Measurements from ENCODE around the gene CBLL1. TPM values are rescaled to one million over a fixed set of nuclear protein-coding genes. Genes with fewer than 3 reads are reported as not detected.
A peak's percentile ranks its signal among the peaks of the same experiment; 100 is the strongest.

The CBLL1 gene, protein sequence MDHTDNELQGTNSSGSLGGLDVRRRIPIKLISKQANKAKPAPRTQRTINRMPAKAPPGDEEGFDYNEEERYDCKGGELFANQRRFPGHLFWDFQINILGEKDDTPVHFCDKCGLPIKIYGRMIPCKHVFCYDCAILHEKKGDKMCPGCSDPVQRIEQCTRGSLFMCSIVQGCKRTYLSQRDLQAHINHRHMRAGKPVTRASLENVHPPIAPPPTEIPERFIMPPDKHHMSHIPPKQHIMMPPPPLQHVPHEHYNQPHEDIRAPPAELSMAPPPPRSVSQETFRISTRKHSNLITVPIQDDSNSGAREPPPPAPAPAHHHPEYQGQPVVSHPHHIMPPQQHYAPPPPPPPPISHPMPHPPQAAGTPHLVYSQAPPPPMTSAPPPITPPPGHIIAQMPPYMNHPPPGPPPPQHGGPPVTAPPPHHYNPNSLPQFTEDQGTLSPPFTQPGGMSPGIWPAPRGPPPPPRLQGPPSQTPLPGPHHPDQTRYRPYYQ
- total RNA-seq, result 13.7 and 21.1 TPM in 2 replicates

DNA sequence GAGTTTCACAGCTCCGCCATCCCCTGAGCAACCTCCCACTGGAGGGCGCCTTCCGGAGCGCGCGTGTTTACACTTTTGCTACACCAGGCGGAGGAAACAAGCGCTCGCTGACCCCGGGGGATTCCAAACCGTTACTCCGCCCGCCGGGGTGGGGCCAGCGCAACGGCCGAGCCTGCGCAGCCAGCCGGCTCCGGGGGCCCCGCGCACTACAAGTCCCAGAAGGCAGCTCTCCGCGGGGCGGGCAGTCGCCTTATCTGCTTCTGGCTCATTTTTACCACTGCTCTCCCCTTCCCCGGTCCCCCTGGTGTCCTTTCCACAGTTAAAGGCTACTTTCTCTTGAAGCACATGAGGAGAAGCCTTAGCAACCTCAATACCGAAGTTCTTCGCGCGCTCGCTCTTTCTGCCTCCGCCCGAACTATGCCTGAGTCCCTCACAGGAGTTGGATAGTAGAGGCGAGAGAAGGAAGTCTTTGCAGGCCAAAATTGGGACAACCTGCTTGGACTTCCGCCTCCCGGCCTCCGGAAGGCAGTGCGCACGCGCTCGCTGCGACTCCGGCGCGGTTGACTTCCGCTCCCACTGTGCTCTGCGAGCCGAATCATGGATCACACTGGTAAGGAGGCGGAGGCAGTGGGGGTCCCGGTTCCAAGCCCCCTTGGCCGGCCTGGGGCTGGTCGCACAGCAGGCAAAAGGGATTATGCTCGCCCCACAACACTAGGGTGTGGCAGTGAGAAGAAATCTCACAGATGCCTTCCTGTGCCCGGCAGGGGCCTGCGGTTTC lies at the start of gene CBLL1:
Gene CBLL1 (plus strand): TSS at position 576 of the 778 bp plus-strand sequence. CDS start 22 bp downstream, at position 598.
- DNase-seq (ENCODE audit: low read depth, low spot score), result peak; percentile 87

DNA sequence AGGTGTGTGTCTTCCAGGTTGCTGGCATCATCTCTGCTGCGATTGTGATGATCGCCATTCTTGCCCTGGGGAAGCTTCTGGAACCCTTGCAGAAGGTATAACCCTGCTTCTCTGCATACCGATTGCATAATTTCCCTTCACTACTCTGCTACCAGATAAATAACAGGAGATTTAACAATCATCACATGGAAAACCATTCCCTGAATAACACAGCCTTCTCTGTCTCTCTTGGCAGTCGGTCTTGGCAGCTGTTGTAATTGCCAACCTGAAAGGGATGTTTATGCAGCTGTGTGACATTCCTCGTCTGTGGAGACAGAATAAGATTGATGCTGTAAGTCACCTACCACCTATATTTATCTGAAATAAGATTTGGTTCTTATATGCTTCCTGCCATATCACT lies 49.6 kb upstream of the CBLL1 start:
- DNase-seq (ENCODE audit: low read depth, low spot score), result peak; percentile 66

DNA sequence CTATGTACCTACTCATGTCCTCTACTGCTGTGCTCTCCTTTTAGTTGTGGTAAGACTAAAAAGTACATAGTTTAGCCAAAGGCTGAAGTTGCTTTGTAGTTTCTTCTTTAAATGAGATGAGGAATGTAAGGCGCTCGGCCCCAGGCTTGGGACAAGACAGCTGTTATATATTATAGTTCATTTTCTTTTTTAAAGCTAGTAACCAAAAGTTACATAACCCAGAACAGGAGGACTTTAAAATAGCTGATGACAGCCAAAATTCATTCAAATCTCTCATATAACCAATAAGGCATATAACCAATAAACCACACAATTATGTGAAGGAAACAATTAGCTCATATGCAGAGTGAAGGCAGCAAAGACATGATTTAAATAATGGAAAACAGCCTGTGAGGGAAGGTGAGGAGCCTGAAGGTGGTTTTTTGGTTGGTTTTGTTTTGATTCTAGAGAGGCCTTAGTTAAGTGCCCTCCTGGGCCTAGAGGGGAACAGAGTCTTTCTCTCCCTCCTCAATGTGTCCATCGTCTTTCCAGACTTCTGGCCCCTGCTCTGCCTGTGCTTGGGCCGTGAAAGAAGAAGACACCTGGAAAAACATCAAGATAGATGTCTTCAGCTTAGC lies 47.5 kb upstream of the CBLL1 start:
- DNase-seq (ENCODE audit: low read depth, low spot score), result no peak

DNA sequence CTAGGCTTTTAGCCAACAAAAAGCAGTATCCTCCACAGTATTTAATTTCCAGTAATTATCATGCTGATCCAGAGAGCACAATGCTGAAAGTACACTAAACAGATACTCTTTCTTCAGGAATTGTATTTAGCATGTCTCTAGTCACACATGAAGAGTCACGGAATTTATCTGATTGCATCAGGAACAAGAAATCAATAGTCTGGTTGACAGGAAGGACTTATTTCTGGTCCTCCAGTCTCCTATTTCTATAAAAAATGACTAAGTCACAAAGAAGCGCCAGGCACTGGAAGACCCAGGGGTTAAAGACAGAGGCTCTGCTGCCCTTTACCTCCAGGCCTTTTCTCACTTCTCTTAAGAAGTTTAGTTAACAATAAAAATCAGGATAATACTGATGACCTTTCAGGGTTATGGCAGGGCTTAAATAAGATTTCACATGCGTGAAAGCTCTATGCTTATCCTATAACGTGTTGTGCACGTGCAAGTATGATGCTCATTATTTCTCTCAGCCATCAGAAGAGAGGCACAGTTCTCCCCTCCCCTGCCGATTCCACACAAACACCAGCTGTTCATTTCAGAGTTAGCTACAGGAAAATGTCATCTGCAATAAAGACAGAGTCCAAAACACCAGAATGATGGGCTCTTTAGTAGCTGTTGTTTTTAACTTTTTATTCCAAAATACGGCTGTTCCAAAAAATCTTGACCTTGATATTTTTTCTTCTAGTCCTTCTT lies 46.5 kb upstream of the CBLL1 start:
- no peak for DNase-seq (ENCODE audit: low read depth, low spot score)

DNA sequence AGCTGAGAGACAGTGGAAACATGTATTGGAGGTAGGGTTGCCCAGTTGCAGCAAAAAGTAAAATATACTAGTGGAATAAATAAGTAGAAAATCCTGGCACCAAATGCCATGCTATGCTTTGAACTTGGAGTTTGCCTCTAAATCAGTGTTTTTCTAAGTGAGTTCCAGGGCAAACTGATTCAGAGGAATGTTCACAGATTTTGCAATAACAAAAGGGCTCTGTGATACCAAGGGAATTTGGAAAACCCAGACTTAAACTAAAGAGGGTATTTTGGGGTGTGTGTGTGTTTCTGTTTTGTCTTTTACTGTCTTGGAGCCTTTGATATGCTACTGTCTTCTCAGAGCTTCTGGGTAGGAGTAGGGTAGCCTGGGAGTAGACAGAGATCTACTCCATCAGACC lies 43.4 kb upstream of the CBLL1 start:
- DNase-seq (ENCODE audit: low read depth, low spot score), result no peak

DNA sequence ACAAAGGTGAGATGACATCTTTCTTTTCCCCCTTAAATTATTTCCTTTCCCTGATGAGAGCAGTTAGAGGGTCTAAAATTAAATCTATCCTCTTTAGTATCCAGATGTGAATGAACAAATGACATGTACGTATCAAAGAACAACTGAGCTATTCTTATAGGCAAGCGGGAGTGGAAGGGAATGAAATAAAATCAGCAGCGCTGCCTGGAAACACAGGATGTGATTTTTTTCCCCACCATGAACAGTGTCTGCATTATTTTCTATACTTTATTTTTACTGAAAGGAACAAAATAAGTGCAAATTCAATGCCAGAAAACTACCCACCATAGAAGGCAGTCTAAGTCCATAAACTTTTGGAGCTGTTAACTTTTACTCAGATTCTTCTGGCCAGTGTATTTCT lies 42.8 kb upstream of the CBLL1 start:
- DNase-seq (ENCODE audit: low read depth, low spot score), result no peak

DNA sequence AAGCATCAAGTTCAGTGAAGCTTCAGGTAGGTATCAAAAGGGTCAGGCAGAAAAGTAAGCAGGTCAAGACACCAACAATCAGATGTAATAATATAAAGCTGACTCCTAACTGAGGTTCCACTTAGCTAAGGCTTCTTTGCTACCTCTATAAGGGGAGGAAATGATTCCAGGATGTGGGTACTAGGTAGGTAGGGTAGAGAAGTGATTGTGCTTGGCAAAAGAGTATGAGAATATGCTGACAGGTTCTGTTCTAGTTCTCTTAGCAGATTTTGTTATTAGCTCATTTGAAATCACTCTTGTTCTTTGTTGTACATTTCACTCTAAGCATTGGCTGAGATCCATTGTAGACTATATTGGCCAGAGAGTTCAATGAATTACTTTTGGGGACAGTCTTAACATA lies 40.7 kb upstream of the CBLL1 start:
- DNase-seq (ENCODE audit: low read depth, low spot score), result no peak

DNA sequence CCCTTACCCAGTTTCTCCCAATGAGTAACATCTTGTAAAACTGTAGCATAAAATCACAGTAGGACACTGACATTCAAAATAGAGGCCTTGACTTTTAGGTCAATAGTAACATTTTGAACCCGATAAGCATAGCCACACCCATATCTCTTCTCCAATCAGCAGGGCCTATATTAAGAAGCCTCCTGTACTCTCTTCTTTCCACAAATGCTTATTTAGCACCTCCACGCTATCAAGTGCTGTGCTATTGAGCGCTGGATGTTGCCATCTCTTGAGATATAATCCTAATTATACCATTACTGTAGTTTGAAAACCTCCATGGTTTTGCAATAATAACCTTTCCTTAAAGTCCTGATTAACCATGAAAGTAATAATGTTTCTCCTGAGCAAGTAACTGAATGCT lies 40.1 kb upstream of the CBLL1 start:
- DNase-seq (ENCODE audit: low read depth, low spot score), result no peak

DNA sequence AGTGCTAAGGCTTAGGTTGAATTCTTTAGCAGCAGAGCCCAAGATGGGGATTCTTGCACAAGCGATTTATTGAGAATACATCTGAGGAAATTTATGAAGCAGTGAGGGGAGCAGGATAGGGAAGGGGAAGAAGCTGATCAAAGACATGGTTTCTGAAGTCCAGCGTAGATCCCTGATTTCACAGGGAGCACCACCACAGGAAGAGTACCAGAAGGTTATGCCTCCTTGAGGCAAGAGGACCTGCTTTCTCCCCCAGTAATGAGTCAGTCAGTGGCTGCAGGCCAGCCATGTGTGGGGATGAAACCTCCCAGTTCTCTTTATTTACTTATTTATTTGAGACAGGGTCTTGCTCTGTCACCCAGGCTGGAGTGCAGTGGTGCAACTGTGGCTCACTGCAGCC lies 35.0 kb upstream of the CBLL1 start:
- DNase-seq (ENCODE audit: low read depth, low spot score), result no peak

DNA sequence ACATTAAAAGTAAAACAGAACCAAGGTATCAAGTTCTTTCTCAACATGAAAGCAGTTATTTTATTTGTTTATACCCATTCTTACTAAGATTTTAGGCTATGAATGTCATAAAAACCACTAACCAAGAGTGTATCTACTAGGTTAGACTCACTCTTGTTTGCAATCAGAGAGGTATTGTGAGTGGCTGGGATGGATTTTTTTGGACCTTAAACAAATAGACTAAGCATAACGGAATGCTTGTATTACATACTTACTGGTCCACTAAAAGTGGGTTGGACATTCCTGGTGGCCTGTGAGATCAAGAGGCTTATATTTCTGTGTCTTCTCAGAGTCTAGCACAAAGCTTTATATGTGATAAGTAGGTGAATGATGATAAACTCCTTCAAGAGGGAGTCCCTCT lies 32.6 kb upstream of the CBLL1 start:
- DNase-seq (ENCODE audit: low read depth, low spot score), result no peak

DNA sequence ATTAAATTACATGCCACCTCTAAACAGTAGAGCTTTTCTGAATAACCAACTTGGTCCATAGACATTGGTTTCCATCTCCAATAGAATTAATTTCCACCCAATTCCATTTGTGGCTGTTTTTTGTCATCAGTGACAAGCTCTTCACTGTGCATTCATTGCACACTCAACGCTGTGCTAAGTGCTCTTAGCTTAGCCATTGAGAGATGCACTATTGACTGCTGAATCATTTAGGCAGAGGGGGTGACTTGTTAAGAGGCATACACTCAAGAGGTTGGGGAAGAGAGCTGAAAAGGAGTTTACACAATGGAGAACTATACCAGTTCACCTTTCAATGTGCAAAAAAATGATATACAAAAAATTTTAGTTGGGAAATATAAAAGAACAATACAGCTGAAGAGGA lies 31.9 kb upstream of the CBLL1 start:
- DNase-seq (ENCODE audit: low read depth, low spot score), result no peak

DNA sequence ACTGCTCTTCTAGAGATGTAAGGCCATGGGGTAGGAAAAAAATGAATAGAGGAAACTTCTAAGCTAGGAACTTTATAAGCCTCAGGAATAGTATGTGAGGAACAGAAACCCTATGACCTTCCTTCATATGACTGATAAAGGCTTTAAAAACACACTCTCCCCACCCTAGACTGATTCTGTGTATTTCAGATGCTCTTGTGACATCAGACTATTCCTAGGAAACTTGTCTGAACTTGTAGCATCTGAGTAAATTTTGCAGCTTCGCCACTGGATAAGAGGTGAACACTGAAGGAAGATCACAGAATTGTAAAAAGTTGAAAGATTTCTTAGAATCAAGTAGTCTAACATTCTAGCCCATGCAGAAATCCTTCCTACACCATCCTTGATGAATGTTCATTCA lies 31.0 kb upstream of the CBLL1 start:
- DNase-seq (ENCODE audit: low read depth, low spot score), result no peak

DNA sequence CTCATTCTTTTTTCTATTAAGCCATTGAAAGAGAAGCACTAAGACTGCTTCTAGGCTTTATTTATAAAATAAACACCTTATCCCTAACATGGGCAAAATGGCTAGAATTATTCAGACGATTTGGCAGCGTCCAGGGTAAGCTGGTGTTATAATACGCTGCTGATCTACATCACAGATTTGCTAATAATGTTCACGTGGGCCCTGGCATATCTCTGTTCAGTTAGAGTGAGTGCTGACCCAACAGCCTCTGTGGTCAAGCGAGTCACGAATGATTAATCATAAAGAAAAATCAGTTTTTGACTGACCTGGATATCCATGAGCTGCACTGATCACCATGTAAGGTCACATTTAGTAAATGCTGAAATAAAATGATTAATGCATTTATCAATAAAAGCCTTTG lies 28.4 kb upstream of the CBLL1 start:
- DNase-seq (ENCODE audit: low read depth, low spot score), result no peak

DNA sequence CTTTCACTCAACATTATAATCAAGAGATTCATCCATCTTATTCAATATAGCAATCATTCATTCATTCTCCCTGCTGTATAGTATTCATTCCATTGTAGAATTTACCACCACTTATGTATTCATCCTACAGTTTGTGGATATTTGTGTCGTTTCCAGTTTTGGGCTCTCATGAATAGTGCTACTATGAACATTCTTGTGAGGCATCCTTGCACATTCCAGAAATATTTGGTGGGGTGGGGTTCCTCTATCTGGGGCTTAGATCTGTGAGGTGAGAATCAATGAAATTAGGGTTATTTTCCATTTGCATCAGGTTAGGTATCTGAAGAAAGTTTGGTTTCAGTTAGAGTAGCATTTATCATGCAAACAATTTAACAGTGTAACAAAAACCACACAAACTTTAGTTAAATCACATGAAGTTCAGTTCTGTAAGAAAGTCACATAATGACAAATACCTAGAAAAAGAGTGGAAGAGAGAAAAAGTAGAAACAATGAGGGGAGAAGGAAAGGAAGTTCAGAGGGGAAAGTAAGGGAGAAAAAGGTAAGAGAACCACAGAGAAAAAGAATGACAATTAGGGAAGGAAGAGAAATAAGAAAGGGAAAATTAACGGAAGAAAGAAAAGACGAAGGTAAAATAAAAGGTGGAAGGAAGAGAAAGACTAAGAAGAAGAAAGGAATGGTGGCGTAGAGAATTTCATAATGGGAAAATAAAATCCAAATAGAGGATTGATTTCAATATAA lies 25.3 kb upstream of the CBLL1 start:
- DNase-seq (ENCODE audit: low read depth, low spot score), result no peak

DNA sequence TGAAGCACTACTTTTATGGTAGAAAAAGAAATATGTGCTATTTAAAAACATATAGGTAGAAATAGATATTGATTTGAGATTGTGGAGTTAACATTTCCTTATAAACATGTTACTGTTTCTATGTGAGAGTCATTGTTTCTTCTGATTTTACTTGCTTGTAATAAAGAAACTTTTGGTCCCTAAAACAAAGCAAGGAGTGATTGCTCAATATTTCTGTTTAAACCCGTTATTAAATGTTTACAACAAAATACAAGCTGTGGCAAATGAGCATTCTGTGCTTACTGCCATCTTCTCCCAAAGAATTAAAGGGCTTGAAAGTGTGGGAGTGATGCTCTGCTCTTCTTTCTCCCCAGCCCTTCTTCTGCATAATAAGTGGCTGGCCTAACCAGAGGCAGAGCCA lies 22.7 kb upstream of the CBLL1 start:
- DNase-seq (ENCODE audit: low read depth, low spot score), result no peak

DNA sequence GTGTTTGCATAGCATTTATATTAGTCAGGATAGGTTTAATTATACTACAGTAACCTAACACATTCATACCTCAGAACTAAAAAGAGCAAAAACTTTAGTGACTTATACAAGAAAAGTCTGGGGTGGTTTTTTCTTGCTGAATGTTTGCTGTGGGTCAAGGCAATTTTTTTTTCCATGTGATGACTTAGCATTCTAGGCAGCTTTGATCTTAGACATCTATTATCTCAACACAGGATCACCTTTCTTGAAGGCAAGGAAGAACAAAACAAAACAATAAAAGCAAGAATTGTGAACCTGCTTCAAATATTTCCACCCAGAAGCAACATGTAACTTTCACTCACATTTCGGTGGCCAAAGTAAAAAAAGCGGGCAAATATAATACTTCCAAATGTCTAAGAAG lies 20.7 kb upstream of the CBLL1 start:
- no peak for DNase-seq (ENCODE audit: low read depth, low spot score)

DNA sequence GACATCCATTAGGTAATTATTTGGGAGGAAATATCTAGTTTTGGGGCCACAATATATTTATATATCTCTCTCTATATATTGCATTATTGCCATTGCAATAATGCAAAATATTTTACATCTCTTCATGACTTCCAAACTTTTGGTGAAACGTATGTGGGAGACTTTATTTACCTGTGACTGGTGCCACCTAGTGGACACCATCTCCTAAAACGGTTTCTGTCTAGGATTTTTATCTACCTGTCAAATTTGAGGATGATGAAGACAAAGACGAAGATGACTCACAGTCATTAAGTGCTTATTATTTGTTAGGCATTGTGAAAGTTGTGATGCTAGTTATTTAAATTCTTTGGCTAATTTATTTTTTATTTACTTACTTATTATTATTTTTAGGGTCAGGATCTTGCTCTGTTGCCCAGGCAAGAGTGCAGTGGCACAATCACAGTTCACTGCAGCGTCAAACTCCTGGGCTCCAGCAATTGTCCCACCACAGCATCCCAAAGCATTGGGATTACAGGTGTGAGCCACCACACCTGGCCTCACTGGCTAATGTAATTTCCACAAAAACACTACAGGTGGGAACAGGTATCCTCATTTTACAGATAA lies 18.7 kb upstream of the CBLL1 start:
- peak; percentile 35 for DNase-seq (ENCODE audit: low read depth, low spot score)

DNA sequence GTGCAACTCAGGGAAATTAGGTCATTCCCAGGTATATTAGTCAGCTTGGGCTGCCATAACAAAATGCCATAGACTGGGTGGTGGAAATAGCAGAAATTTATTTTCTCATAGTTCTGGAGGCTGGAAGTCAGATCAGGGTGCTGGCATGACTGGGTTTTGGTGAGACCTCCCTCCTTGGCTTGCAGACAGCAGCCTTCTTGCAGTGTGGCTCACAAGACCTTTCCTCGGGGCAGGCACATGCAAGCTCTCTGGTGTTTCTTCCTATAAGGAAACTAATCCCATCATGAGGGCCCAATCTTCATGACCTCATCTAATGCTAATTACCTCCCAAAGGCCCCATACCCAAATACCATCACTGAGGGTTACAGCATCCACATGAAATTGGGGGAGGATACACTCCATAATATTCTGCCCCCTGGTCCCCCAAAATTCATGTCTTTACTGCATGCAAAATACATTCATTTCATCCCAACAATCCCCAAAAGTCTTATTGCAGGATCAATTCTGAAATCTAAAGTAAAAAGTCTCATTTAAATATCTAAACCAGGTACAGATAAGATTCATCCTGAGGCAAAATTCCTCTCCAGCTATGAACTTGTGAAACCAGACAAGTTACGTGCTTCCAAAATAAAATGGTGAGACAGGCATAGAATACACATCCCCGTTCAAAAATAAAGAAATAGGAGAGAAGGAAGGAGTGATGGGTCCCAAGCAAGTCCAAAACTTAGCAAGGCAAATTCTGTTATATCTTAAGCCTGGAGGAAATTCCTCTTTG lies 17.4 kb upstream of the CBLL1 start:
- DNase-seq (ENCODE audit: low read depth, low spot score), result no peak

DNA sequence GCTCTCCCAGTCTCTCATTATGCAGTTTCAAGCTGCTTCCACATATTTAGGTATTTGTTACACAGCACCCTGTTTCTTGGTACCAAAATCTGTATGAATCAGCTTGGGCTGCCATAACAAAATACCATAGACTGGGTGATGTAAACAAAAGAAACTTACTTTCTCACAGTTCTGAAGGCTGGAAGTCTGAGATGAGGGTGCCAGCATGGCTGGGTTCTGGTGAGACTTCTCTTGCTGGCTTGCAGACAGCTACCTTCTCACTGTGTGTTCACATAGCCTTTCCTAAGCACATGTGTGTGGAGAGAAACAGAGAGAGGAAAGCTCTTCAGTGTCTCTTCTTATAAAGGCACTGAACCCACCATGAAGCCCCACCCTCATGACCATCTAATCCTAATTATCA lies 15.7 kb upstream of the CBLL1 start:
- DNase-seq (ENCODE audit: low read depth, low spot score), result no peak
